Measurements from ENCODE around the gene UBE2O.

UBE2O gene

GRCh38 chr17:76383546-76384221 is 69.3 kb downstream of the UBE2O start (continued):
- TF ChIP-seq ZFP30 (CRISPR knock-in tag; IDR thresholded peaks at IDR 0.05) (no peak), ISL1 (CRISPR knock-in tag; IDR thresholded peaks at IDR 0.05) (no peak)

GRCh38 chr17:76382803-76383545 is 70.0 kb downstream of the UBE2O start:
- TF ChIP-seq POU6F1 (CRISPR knock-in tag; IDR thresholded peaks at IDR 0.05; ENCODE audit: borderline replicate concordance, low read depth) (no peak), ZNF8 (CRISPR knock-in tag; IDR thresholded peaks at IDR 0.05) (no peak), ZFP3 (CRISPR knock-in tag; IDR thresholded peaks at IDR 0.05) (no peak), ISL1 (CRISPR knock-in tag; IDR thresholded peaks at IDR 0.05) (no peak)
- ATAC-seq, result peak; percentile 33

GRCh38 chr17:76382351-76382802 is 70.6 kb downstream of the UBE2O start:
- TF ChIP-seq ESRRG (CRISPR knock-in tag; IDR thresholded peaks at IDR 0.05) (no peak), CSDC2 (CRISPR knock-in tag; IDR thresholded peaks at IDR 0.05) (no peak), ZNF8 (CRISPR knock-in tag; IDR thresholded peaks at IDR 0.05) (no peak), ZC3H10 (CRISPR knock-in tag; IDR thresholded peaks at IDR 0.05) (no peak), ZFP30 (CRISPR knock-in tag; IDR thresholded peaks at IDR 0.05) (no peak), RARB (CRISPR knock-in tag; IDR thresholded peaks at IDR 0.05) (no peak)
- no peak for ATAC-seq

GRCh38 chr17:76381633-76382350 is 71.2 kb downstream of the UBE2O start:
- ATAC-seq, result no peak
- TF ChIP-seq BACH2 (CRISPR knock-in tag; IDR thresholded peaks at IDR 0.05; ENCODE audit: borderline replicate concordance) (no peak), SNAI2 (CRISPR knock-in tag; IDR thresholded peaks at IDR 0.05) (no peak), ZNF8 (CRISPR knock-in tag; IDR thresholded peaks at IDR 0.05) (no peak), OSR1 (CRISPR knock-in tag; IDR thresholded peaks at IDR 0.05) (no peak), PATZ1 (CRISPR knock-in tag; IDR thresholded peaks at IDR 0.05; ENCODE audit: borderline replicate concordance) (no peak)

- ATAC-seq, result no peak
- TF ChIP-seq ZFP3 (CRISPR knock-in tag; IDR thresholded peaks at IDR 0.05) (no peak), ZC3H10 (CRISPR knock-in tag; IDR thresholded peaks at IDR 0.05) (no peak), OSR1 (CRISPR knock-in tag; IDR thresholded peaks at IDR 0.05) (no peak), ZNF8 (CRISPR knock-in tag; IDR thresholded peaks at IDR 0.05) (no peak), CSDC2 (CRISPR knock-in tag; IDR thresholded peaks at IDR 0.05) (no peak), BACH2 (CRISPR knock-in tag; IDR thresholded peaks at IDR 0.05; ENCODE audit: borderline replicate concordance) (no peak), ARNTL (CRISPR knock-in tag; IDR thresholded peaks at IDR 0.05; ENCODE audit: borderline replicate concordance, low read depth) (no peak), ESRRG (CRISPR knock-in tag; IDR thresholded peaks at IDR 0.05) (no peak), PPARA (CRISPR knock-in tag; IDR thresholded peaks at IDR 0.05; ENCODE audit: borderline replicate concordance) (no peak), ZNF70 (CRISPR knock-in tag; IDR thresholded peaks at IDR 0.05) (no peak), POU6F1 (CRISPR knock-in tag; IDR thresholded peaks at IDR 0.05; ENCODE audit: borderline replicate concordance, low read depth) (no peak)
Observed at GRCh38 chr17:76379646-76380376, 73.1 kb downstream of the UBE2O start.
